ENCODE measurements around the gene COL13A1. TPM values are rescaled to one million over a fixed set of nuclear protein-coding genes. Genes with fewer than 3 reads are reported as not detected.

The COL13A1 gene
- total and polyA plus RNA-seq, 2 of the 8 experiments (the other 6 are each of a cell fraction or from before 2014, with no cell fraction given): 2.6 to 5.2 TPM

DNA sequence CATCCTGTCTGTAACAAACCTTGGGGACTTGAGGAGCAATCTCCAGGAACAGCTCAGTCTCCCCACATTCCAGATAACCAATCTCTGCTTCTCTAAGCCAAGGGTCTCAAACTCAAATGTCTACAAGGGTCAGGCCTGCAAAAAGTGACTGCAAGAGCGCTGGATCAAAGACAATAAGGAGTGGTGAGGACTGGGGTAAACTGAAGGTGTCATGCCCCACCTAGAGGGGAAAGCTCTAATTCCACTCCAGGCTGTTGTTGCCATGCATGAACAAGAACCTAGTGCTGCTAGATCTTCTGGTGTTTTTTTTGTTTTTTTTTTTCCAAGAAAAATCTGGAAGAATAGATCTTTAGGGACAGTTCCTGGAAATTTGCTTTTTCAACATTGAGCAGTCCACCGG, 133.1 kb downstream of the COL13A1 start:
- H3K36me3 ChIP-seq (ENCODE audit: control insufficient read depth in 2 of 4, insufficient read depth in 4 of 4, low read length in 3 of 4): no peaks in the 10 kb centered on the region

More for the DNA sequence above, 133.1 kb downstream of the COL13A1 start:
- no peaks in the 10 kb centered on the region for H3K23me2 ChIP-seq (ENCODE audit: low read depth, low read length)
- H3K79me1 ChIP-seq (ENCODE audit: low read depth, low read length): no peaks in the 10 kb centered on the region
- no peak overlapping the region for H3K23ac ChIP-seq (ENCODE audit: insufficient read length)
- no peak overlapping the region for H3K18ac ChIP-seq (ENCODE audit: extremely low read depth, low read length)
- H3K4me1 ChIP-seq (replicated peaks in 1 of 4; ENCODE audit: control insufficient read depth in 3 of 4, insufficient read depth in 4 of 4, low read length in 3 of 4): no peaks in the 10 kb centered on the region
- no peak overlapping the region for H3K4me2 ChIP-seq (ENCODE audit: insufficient read depth in 1 of 2, low read depth in 2 of 2, low read length in 2 of 2)
- no peak overlapping the region for H2BK120ac ChIP-seq (replicated peaks; ENCODE audit: low read depth, low read length)
- CTCF ChIA-PET (ENCODE audit: partially characterized antibody): interaction anchor here (0.8 to 6.2 kb wide), 17 partner anchors 9 to 192 kb away, joined by 3 to 37 read pairs (median 4); no protein-coding TSS in a partner anchor
- no peak overlapping the region; the same call in 1 of the 2 replicates for H2BK15ac ChIP-seq (ENCODE audit: low read length)
- H3K27me3 ChIP-seq (replicated peaks in 1 of 4; ENCODE audit: control insufficient read depth in 3 of 4, extremely low read depth in 1 of 4, insufficient read depth in 3 of 4, low read length in 3 of 4): no peaks in the 10 kb centered on the region
- no peak overlapping the region for H3K14ac ChIP-seq (ENCODE audit: insufficient read length)
- no peak overlapping the region for H2BK20ac ChIP-seq (ENCODE audit: low read length)
- H4K20me1 ChIP-seq (replicated peaks in 1 of 2; ENCODE audit: control insufficient read depth in 1 of 2, insufficient read depth in 2 of 2, low read length in 2 of 2): no peaks in the 10 kb centered on the region
- no peak overlapping the region for H3K4ac ChIP-seq (replicated peaks; ENCODE audit: insufficient read length, low read depth, low read length)
- no peak overlapping the region for H3K4me3 ChIP-seq (ENCODE audit: extremely low read depth in 1 of 4, insufficient read depth in 2 of 4, low read depth in 3 of 4, low read length in 4 of 4)
- H2BK5ac ChIP-seq (ENCODE audit: low read depth, low read length): no peak overlapping the region
- no peak overlapping the region for H4K8ac ChIP-seq (ENCODE audit: extremely low read depth, insufficient read depth, low read length)
- no peaks in the 10 kb centered on the region for H3K79me2 ChIP-seq (ENCODE audit: control insufficient read depth in 1 of 2, insufficient read depth in 2 of 2, low read length in 2 of 2)
- H2AFZ ChIP-seq (ENCODE audit: low read length): no peak overlapping the region
- no peak overlapping the region for H3K27ac ChIP-seq (ENCODE audit: low read depth, low read length)
- H4K91ac ChIP-seq (replicated peaks; ENCODE audit: insufficient read length, low read length): no peak overlapping the region
- no peak overlapping the region for H2BK12ac ChIP-seq (ENCODE audit: low read depth, low read length)
- DNase-seq (ENCODE audit: low read depth in 1 of 2, low spot score in 2 of 2) (no peak), FAIRE-seq (no peak)
- no peak overlapping the region for H2AK5ac ChIP-seq (ENCODE audit: low read depth, low read length)
- POLR2A ChIA-PET (ENCODE audit: partially characterized antibody): no interaction called here
- H3K9ac ChIP-seq (replicated peaks in 1 of 4; ENCODE audit: extremely low read depth in 1 of 4, low read depth in 3 of 4, low read length in 3 of 4): no peak overlapping the region
- H3K9me3 ChIP-seq (ENCODE audit: insufficient read depth in 2 of 2, low read depth in 1 of 2, low read length in 1 of 2): no peaks in the 10 kb centered on the region
- WGBS, 2 experiments (ENCODE audit: extremely low coverage in 1 of 2, insufficient coverage in 1 of 2, insufficient read length in 1 of 2, insufficient replicate concordance in 2 of 2, low coverage in 1 of 2, low lambda C conversion rate in 2 of 2, missing lambda C conversion rate in 1 of 2): 79% methylated on average over 2 of the region's 2 CpGs; no CpG with 5 or more reads in 1 of the 2 experiments
- TF ChIP-seq GTF2F1 (IDR thresholded peaks at IDR 0.05; ENCODE audit: borderline replicate concordance, low read depth, low read length): no peak
- TF ChIP-seq, protein P1, sequence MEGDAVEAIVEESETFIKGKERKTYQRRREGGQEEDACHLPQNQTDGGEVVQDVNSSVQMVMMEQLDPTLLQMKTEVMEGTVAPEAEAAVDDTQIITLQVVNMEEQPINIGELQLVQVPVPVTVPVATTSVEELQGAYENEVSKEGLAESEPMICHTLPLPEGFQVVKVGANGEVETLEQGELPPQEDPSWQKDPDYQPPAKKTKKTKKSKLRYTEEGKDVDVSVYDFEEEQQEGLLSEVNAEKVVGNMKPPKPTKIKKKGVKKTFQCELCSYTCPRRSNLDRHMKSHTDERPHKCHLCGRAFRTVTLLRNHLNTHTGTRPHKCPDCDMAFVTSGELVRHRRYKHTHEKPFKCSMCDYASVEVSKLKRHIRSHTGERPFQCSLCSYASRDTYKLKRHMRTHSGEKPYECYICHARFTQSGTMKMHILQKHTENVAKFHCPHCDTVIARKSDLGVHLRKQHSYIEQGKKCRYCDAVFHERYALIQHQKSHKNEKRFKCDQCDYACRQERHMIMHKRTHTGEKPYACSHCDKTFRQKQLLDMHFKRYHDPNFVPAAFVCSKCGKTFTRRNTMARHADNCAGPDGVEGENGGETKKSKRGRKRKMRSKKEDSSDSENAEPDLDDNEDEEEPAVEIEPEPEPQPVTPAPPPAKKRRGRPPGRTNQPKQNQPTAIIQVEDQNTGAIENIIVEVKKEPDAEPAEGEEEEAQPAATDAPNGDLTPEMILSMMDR (IDR thresholded peaks at IDR 0.05; ENCODE audit: control extremely low read depth in 1 of 3, insufficient read depth in 1 of 3, low read depth in 1 of 3, low read length in 3 of 3): peak in 2 of 3 experiments; percentile 16 to 23; a peak in 1 of 4 replicates
- peak in 1 of 2 experiments; percentile 30; a peak in 1 of 4 replicates for TF ChIP-seq RAD21 (IDR thresholded peaks at IDR 0.05 in 1 of 2, conservative IDR thresholded peaks at IDR 0.05 in 1 of 2; ENCODE audit: low read depth in 2 of 2, low read length in 2 of 2)
- no peak for TF ChIP-seq CTBP2 (IDR thresholded peaks at IDR 0.05; ENCODE audit: borderline replicate concordance, insufficient read depth, insufficient read length, low read length)
- no peak overlapping the region for H4K5ac ChIP-seq (ENCODE audit: insufficient read length, low read depth, low read length)
- no peak overlapping the region for H3K56ac ChIP-seq (replicated peaks; ENCODE audit: insufficient read length, low read depth, low read length)

Data from H1 (cell line).